ENCODE data around the gene ATG2A.

- TF ChIP-seq, protein P1, sequence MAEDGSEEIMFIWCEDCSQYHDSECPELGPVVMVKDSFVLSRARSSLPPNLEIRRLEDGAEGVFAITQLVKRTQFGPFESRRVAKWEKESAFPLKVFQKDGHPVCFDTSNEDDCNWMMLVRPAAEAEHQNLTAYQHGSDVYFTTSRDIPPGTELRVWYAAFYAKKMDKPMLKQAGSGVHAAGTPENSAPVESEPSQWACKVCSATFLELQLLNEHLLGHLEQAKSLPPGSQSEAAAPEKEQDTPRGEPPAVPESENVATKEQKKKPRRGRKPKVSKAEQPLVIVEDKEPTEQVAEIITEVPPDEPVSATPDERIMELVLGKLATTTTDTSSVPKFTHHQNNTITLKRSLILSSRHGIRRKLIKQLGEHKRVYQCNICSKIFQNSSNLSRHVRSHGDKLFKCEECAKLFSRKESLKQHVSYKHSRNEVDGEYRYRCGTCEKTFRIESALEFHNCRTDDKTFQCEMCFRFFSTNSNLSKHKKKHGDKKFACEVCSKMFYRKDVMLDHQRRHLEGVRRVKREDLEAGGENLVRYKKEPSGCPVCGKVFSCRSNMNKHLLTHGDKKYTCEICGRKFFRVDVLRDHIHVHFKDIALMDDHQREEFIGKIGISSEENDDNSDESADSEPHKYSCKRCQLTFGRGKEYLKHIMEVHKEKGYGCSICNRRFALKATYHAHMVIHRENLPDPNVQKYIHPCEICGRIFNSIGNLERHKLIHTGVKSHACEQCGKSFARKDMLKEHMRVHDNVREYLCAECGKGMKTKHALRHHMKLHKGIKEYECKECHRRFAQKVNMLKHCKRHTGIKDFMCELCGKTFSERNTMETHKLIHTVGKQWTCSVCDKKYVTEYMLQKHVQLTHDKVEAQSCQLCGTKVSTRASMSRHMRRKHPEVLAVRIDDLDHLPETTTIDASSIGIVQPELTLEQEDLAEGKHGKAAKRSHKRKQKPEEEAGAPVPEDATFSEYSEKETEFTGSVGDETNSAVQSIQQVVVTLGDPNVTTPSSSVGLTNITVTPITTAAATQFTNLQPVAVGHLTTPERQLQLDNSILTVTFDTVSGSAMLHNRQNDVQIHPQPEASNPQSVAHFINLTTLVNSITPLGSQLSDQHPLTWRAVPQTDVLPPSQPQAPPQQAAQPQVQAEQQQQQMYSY (CRISPR knock-in tag; IDR thresholded peaks at IDR 0.05): no peak
- TF ChIP-seq GABPA (IDR thresholded peaks at IDR 0.05; ENCODE audit: low read depth): no peak
- no peak for TF ChIP-seq SMAD1 (IDR thresholded peaks at IDR 0.05; ENCODE audit: low read depth, partially characterized antibody)
- TF ChIP-seq BCL3 (IDR thresholded peaks at IDR 0.05; ENCODE audit: borderline replicate concordance, insufficient read depth, low read depth, low read length, poor library complexity, severe bottlenecking): no peak
- no peak for TF ChIP-seq RAD51 (IDR thresholded peaks at IDR 0.05)
- TF ChIP-seq, protein P2, sequence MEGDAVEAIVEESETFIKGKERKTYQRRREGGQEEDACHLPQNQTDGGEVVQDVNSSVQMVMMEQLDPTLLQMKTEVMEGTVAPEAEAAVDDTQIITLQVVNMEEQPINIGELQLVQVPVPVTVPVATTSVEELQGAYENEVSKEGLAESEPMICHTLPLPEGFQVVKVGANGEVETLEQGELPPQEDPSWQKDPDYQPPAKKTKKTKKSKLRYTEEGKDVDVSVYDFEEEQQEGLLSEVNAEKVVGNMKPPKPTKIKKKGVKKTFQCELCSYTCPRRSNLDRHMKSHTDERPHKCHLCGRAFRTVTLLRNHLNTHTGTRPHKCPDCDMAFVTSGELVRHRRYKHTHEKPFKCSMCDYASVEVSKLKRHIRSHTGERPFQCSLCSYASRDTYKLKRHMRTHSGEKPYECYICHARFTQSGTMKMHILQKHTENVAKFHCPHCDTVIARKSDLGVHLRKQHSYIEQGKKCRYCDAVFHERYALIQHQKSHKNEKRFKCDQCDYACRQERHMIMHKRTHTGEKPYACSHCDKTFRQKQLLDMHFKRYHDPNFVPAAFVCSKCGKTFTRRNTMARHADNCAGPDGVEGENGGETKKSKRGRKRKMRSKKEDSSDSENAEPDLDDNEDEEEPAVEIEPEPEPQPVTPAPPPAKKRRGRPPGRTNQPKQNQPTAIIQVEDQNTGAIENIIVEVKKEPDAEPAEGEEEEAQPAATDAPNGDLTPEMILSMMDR (IDR thresholded peaks at IDR 0.05 in 2 of 3, conservative IDR thresholded peaks at IDR 0.05 in 1 of 3; ENCODE audit: control insufficient read depth in 2 of 3, extremely low read depth in 1 of 3, insufficient read depth in 1 of 3, low read depth in 3 of 3, low read length in 3 of 3): no peak
- TF ChIP-seq, protein P3, sequence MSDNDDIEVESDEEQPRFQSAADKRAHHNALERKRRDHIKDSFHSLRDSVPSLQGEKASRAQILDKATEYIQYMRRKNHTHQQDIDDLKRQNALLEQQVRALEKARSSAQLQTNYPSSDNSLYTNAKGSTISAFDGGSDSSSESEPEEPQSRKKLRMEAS (IDR thresholded peaks at IDR 0.05; ENCODE audit: low read depth, low read length): no peak
- TF ChIP-seq BCL11A (IDR thresholded peaks at IDR 0.05; ENCODE audit: low read depth, low read length): no peak
- TF ChIP-seq CHD2 (IDR thresholded peaks at IDR 0.05; ENCODE audit: borderline replicate concordance, low read depth, low read length): no peak
Observed at GRCh38 chr11:64920124-64920523, 3.1 kb upstream of the ATG2A start.
